Thyroid gland (tissue), 4 donors: ENCODE measurements around the gene COX7A1.

Source experiments
- POLR2A ChIP-seq, 2 donors: fragments of 450-650 bp; IDR thresholded peaks; one replicate each; pipeline ENCODE4 v1.6.1; 2017; ENCODE audit warnings: antibody characterized with exemption in 2 of 2, mild to moderate bottlenecking in 2 of 2, moderate library complexity in 1 of 2
- TF ChIP-seq, protein P1 (sequence below), 6 experiments: fragments of 200-600 bp in 3 of 6; fragments of 450-650 bp in 3 of 6; sonication (generic) in 3 of 6; IDR thresholded peaks; one replicate each; pipeline ENCODE4 v1.5.1; 2016 to 2019; ENCODE audit warnings: antibody characterized with exemption in 6 of 6, mild to moderate bottlenecking in 2 of 6, inconsistent platforms in 1 of 6, moderate library complexity in 1 of 6

GRCh38 chr19:36113894-36114720 lies 38.1 kb downstream of the COX7A1 start:
- TF ChIP-seq, protein P1, sequence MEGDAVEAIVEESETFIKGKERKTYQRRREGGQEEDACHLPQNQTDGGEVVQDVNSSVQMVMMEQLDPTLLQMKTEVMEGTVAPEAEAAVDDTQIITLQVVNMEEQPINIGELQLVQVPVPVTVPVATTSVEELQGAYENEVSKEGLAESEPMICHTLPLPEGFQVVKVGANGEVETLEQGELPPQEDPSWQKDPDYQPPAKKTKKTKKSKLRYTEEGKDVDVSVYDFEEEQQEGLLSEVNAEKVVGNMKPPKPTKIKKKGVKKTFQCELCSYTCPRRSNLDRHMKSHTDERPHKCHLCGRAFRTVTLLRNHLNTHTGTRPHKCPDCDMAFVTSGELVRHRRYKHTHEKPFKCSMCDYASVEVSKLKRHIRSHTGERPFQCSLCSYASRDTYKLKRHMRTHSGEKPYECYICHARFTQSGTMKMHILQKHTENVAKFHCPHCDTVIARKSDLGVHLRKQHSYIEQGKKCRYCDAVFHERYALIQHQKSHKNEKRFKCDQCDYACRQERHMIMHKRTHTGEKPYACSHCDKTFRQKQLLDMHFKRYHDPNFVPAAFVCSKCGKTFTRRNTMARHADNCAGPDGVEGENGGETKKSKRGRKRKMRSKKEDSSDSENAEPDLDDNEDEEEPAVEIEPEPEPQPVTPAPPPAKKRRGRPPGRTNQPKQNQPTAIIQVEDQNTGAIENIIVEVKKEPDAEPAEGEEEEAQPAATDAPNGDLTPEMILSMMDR (IDR thresholded peaks at IDR 0.05), result no peak
- TF ChIP-seq POLR2A (IDR thresholded peaks at IDR 0.05), result no peak
